GM12801 (cell line): ENCODE data around the gene FLAD1.

Source experiments
- CTCF ChIP-seq: IDR thresholded peaks from one replicate; pipeline ENCODE4 v1.5.1; 2011; ENCODE audit warnings: control low read depth; ENCODE audit not compliant: insufficient read length; ENCODE audit errors: extremely low read depth

Gene FLAD1

GRCh38 chr1:155034318-155035208 is 51.4 kb downstream of the FLAD1 start:
- no peak for TF ChIP-seq CTCF

GRCh38 chr1:155035936-155036335 is 52.8 kb downstream of the FLAD1 start:
- TF ChIP-seq CTCF, result no peak

- no peak for TF ChIP-seq CTCF
These were observed 53.9 kb downstream of the FLAD1 start for GRCh38 chr1:155037043-155037442.

- TF ChIP-seq CTCF, result no peak
These were observed 54.8 kb downstream of the FLAD1 start for GRCh38 chr1:155037851-155038441.

GRCh38 chr1:155038602-155039307 is 55.6 kb downstream of the FLAD1 start:
- no peak for TF ChIP-seq CTCF

GRCh38 chr1:155039308-155039669 is 56.1 kb downstream of the FLAD1 start:
- no peak for TF ChIP-seq CTCF

- TF ChIP-seq CTCF, result no peak
These were observed 57.4 kb downstream of the FLAD1 start for GRCh38 chr1:155040358-155041093.
